HG03442 (cell line): Measurements from ENCODE around the gene DPM2.

ENCODE experiments used
- ATAC-seq: cut with Tn5 transposase; IDR thresholded peaks from one replicate; pipeline ENCODE4 v1.9.1; 2021; ENCODE audit warnings: mild to moderate bottlenecking, moderate library complexity; ENCODE audit not compliant: unreplicated experiment

The DPM2 gene

DNA sequence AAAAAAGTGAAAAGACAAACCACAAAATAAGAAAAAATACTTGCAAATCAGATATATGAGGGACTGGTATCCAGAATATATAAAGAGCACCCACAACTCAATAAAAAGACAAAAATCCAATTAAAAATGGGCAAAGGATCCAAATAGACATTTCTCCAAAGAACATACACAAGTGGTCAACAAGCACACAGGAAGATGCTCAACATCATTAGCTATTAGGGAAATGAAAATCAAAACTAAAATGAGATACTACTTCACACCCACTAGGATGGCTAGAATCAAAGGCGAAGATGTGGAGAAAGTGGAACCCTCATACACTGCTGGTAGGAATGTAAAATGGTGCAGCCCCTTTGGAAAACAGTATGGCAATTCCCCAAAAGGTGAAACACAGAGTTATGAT is 21.1 kb upstream of the DPM2 start:
- ATAC-seq = no peak

DNA sequence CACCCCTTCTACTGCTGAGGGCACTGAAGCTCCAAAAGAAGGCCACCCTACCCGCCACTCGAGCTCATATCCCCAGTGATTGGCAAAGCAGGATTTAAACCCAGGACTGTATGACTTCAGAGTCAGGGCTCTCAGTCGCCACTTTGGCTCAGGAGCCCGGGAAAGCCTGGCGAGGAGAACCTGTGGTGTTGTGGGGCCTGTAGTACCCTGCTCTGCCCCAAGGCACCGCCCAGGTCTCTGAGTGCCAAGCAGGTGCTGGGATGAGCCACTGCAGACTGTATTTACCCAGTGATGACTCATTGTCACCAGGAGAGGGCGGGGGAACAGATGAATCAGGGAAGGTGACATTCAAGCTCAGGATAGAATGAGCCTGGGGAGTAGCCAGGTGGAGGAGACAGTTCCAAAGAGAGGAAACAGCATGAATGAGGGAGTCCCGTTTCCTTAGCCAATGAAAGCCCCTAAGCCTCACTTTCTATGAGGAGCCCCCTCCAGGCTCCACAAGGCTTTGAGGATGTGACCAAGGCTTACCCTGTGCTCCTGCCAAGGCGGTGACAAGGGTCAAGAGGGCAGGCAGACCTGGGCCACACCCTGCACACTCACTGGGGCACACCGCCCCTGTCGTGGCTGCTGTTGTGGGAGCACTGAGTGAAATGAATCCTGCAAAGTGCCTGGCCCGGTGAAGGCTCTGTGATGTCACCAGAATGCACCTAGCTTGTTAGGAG is 17.8 kb upstream of the DPM2 start:
- ATAC-seq = peak; percentile 59

DNA sequence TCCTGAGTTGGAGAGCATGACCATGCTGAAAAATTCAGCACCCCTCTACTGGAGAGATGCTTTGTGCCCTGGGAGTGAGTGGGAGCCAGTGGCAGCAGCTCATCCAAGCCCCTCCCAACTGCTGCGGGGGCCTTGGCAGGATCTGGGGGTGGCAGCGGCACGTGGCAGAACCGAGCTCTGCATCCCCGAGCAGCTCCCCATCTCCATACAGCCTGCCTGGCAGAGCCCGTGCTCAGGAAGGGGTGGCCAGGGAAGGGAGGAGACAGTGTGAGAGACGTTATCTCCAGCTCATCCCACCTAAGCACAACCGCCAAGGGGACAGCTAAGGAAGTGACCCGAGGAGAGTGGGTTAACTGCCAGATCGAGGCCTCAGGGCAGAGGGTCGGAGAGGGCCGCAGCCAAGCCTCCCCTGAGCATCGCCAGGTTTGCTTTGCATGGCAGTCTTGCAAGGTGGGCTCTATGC is 17.2 kb upstream of the DPM2 start:
- no peak for ATAC-seq

DNA sequence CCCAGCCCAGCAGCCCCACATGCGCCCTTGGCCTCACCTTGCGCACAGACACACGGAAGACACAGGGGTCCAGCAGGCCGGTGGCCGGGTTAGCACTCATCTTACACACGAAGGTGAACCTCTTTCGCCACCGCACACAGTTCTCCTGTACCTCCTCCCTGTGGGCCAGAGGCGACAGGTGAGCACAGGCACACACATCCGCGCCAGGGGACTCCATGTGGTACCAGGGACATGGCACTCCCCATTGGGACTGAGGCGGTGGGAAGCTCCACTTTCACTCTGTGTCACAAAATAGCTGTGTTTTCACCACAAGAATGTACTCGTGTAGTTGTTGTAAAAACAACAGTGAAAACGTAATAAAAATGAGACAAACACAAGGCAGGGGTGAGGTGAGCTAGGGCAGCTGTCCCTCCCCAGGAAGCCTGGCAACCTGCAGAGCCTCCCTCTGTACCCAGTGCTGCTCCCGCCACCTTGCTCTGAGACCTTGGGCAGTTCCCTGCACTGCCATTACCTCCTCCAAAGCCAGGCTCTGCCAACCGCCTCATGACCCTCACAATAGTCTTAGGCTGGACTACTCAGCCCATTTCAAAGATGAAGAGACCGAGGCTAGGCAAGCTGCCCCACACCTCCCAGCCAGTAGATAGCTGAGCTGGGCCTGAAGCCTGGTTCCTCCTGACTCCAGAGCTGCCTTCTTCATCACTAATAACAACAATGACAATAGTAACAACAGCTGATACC is 16.3 kb upstream of the DPM2 start:
- ATAC-seq = no peak

DNA sequence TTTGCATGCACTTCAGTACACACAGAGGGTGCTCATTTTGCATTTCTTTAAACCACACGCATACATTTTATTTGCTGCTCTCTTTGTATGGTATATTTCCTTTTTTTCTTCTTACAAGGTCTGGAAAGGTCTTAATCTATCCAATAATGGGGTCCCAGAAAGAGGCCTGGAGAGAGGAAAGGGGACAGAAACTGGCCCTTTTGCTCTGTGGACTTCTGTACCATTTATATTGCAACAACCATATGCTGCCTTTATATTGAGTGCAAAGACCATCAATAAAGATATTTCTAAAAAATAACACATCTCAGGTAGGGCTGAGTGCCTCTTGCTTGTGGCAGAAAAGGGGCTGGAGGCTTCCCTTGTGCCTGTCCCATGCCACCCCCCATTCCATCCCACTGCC is 15.5 kb upstream of the DPM2 start:
- ATAC-seq = no peak

DNA sequence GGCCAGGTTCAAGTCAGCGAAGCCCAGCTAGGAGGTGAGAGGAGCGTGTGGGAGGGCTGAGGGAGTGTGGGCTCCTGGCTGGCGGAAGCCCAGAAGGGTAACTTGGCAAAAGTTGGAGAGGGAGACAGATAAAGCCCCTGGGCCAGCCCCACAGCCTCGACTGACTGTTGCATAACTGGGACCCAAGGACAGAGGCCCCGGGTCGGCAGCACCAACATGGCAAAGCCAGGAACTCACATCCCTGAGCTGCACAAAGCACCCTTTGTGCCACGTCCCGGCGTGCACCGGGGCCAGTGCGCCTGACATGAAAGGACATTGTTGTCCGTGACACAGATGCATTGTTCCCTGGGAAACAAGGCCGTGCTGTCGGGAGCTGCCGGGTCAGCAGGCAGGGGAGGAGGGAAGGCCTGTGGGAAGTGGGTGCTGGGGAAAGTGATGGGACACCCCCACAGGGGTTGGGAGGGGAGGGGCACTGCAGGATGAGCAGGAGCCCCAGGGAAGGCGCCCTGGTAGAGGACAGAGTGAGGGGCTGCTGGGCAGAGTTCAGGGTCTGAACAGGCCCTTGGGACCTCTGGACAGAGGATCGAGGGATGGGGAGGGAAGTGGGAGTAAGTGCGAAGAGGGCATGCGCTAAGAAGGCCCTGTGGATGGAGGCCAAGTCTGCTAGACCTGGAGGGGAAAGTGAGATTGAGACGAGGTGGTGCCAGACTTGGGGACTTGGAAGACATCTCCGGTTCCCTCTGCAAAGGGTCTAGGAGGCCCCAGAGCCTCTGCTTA is 13.0 kb upstream of the DPM2 start:
- no peak for ATAC-seq

DNA sequence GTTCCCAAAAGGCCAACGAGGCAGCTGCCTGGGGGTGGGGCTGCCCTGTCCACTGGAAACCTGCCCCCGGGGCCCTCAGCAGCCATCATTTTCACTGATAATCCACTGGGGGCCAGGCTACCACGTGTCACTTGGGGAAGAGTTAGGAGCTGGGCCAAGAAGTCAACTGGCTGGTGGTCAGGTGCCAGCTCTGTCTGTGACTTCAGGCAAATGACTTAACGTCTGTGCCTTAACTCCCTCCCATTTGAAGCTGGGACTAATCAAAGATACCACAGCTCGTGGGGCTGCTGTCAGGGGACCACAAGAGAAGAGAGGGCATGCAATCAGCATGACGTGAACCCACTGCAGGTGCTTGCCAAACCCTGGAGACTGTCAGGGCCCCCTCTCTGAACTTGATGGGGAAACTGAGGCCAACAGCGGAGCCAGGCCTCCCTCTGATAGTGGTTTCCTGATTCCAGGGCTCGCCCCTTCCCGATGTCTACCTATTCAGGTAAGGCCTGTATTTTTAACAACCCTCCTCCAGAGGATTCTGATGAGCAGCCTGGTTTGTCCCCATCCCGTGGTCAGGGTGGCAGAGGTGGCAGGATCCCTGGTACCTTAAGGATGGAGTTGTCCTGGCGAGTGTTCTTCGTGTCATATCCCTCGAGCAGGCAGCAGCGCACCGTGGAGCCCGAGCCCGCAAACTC is 12.3 kb upstream of the DPM2 start:
- ATAC-seq = no peak

DNA sequence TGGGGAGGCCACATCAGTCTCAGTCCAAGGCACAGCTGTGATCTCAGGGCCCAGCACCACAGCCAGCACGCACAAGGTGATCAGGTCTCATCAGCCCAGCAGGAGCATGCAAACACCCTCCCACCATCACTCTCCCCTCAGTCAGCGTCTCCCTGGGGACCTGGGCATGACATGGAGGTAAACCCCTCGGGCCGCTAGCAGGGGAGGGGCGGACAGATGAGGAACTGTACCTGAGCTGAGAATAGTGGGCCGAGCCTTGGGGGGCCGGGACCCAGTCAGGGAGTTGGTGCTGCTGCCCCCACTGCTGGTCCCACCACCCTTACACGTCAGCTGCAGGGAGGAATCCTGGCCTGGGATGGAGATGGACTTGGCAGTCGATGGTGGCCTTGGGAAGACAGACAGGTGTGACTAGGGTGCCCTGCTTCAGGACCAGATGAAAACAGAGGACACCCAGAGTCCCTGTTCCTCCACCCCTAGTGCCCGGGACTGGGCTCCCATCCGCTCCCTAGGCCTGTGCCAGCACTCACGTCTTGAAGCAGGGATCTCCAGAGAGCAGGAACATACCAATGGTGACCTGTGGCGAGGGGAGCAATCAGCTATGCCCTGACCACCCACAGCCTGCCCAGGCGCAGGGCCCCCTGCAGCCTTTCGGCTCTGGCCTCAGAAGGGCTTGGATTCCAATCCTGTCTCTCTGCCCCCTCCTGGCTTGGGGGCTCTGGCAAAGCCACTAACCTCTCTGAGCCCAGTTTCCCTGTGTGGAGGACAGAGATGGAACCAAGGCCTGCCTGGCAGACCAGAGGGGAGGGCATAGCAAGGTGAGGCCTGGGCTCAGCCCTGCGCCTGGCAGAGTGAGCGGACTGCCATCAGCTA is 10.4 kb upstream of the DPM2 start:
- no peak for ATAC-seq

DNA sequence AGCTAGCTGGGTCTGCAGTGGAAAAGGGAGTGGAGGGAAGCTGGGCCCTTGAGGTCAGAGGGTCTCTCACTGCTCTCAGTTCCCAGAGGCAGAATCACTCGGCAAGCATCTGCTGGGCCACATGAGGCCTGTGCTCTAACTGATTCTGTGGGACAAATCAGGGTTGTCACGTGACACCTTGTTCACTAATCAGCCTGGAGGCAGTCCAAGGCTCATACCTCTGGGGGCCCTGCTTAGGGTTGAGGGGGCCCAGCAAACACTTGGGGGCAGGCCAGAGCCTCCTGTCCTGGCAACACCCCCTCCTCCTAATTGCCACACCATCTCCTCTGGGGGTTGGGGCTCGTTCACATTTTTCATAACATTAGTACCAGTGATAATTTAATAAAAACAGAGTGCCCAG is 9.1 kb upstream of the DPM2 start:
- ATAC-seq = no peak

DNA sequence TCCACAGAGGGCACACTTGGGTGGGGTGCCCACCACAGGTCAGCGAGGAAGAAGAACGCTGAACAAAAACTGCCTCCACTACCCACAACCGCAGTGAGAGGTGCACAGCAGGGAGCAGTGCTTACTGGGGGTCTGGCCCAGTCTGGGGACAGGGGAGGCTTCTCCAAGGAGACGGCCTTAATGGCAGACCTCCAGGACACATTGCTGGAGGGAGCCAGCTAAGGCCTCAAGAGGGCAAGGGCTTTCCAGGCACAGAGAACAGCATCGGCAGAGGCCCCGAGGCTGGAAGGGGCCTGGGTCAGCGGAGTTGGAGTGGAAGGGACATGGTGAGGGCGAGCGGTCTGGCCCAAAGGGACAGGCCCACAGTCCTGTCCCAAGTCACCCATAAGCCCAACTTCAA is 8.3 kb upstream of the DPM2 start:
- ATAC-seq = no peak

DNA sequence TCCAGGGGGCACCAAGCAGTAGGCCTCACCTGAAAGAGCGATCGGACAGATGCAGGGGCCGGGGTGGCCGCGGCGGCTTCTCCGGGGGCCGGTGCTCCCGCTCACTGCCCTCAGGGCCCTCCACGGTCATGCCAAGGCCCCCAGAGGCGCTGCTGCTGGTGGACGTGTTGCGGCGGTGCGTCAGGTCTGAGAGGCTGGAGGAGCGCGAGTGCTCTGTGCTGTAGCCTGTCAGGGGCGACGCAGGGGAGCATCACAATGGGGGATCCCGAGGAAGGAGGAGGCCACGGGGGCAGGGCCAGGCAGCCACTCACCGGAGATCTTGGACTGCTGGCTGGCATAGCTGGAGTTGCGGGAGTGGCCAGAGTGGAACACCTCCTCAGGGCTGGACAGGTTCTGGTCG is 7.7 kb upstream of the DPM2 start:
- ATAC-seq = no peak

DNA sequence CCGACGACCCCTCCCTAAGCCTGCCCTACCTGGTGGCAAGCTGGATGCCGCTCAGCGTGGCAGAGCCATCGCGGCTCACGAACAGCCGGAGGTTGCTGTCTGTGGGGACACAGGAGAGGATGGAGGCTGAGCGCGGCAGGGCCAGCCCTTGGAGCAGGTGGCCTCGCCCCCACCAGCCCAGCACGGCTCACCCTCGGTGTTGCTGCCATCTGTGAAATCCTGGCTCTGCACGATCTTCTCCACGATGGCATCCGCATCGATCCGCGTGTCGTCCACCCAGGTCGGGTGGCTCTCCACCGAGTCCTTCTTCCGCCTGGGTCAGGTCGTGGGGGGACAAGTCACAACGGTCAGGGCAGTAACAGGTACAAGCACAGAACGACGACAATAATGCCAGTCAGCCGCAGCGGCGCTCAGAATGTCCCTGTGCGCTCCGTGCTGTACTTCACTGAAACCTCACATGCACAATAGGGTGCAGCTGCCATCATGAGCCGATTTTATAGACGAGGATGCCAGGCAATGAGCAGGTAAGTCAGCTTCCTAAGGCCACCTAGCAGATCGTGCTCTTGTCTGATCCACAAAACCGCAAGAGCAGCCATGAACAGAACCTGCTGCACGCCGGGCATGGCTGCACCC is 7.0 kb upstream of the DPM2 start:
- no peak for ATAC-seq

DNA sequence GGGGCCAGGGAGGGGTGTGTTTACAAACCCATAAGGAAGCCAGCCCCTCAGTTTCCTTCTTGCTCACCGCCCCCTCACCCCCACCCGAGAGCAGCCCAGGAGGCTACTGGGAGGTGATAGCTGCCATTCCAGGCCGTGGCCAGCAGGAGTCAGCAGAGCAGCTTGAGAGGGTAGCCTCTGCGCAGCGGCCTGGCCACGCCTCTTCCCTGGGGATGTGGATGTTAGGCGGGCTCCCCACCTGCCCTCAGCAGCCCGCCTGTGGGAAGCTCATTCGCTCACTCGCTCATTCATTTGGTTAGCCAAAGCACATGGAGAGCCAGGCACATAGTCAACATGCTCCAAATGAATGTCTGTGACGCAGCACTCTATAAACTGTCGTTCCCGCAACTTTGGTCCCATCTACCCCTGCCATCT is 6.1 kb upstream of the DPM2 start:
- peak; percentile 64 for ATAC-seq

DNA sequence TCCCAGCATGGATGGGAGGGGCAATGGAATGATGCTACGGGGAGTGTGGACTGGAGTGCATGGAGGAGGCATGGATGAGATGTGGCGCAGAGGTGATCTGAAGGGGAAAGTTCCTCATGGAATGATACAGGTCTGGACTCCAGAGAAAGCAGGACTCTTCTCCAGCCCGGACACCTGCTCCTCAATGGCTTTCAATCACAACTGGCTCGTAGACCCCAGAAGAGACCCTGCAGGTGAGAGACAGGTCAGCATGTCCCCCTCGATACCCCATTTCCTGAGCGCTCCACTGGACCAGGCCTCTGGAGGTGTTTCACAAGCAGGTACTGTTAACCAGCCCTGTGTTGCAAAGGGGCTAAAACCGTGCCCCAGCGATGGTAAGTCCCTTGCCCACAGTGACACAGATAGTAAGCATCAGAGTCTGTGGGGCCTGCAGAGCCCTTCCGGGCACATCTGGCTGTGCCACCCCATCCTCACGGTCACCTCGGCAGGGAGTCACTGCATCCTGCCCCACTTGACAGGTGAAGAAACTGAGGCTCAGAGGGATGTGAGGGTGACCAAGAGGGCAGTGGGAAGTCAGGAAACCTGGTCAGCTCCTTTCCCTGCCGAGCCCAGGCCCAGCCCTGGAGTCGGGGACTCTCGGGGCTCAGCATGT is 5.5 kb upstream of the DPM2 start:
- ATAC-seq = no peak

DNA sequence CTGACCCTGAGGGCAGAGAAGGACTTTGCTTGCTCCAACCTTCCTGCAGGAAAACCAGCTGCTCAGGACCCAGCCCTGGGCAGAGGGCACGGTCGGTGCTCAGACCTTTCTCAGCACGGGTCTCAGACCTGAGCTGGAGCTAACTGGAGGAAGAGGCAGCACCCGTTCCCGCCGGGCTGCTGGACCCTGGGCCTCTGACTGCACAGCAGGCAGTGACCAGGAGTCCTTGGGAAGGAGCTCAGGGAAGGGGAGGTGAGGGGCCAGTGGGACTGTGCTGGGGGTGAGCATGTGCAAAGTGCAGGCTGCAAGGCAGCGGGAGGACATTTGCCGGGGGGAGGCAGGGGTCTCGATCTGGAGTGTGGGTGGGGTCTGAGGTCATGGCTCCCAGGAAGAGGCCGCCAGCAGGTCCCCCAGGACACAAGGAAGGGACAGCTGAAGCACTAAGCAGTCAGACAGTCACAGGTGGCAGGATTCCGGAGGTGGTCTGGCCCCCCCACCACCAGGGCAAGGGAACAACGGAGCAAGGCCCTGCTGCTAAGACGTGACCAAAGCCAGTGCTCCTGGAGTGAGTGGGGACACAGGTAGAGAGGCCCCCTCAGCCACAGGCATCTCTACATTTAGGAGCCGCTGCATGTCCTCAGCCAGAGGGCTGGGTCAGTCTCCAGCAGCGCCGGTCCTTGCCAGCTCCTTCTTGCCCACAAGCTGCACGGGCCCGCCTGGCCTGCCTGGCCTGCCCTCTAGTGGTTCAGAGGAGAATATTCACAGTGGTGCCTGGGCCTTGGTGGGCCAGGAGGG is 4.8 kb upstream of the DPM2 start:
- no peak for ATAC-seq

DNA sequence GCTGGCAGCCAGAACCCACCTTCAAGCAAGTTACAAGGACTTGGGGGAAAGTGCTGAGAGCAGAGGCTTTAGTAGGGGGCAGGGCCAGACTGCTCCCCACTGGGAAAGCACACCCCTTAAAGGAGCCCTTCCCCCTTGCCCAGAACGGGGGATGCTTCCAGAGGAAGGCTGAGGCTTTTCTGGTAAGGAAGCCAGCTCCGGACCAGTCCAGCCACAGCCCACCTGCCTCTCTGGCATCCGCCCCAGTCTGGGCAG is 4.2 kb upstream of the DPM2 start:
- no peak for ATAC-seq

DNA sequence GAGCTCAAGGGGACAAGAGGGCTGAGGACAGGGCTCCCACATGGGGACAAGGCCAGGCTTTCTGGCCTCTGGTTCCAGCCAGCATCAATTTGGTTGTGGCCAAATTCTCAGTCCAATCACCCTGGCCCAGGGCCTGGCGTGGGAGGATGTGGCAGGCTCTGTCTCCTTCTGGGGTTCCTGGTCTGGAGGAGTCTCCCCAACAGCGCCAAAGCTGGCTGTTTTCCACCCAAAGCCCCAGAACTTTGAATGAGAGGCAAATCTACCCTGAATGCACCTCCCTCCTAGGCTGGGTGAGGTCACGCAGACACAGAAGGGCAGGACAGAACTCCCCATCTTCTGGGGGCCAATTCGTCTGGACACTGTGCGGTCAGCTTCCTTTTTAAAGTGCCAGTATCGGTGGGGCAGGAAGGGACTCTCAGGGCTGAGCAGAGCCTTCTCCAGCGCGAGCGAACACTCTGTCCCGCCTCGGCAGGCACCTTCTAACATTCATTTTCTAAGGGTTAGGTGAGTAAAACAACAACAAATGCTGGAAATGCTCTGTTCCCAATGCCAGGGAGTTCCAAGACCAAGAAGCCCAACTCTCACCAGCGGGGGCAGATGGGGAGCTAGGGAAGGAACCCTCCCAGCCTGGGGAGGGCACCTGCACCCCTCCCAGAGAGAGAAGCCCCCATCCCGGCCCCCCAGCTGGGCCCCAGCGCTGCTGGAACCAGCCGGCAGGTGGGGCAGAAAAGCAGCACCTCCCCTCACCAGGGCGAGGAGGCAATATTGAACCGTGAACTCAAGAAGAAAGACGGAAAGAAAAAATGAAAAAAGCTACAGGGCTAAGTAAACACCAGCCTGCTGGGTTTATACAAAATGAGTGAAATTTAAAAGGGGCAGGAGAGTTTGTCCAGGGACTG is 3.7 kb upstream of the DPM2 start:
- ATAC-seq = no peak

DNA sequence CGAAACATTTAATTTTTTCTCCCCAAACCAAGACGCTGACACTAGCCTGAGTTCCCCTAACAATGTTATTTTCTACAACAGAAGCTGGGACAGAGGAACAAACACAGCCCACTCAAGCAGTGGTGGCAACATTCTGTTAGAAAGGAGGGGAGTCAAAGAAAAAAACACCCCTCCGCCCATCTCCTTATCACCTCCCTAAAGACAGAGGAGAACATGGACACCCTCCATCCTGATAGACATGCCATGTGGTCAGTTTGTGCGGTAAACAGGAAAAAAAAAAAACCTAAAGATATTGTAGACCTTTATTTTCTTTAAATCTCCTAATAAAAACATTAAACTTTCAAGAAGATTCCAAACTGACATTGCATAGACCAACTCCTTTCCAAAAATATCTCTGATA is 2.9 kb upstream of the DPM2 start:
- no peak for ATAC-seq
